AG10803 (cell line): ENCODE results near the gene SLC35B4.
"Not testable (repeated sequence)": the region's sequence is repeated elsewhere in the genome, so short reads cannot be mapped to it uniquely, and the experiment has no call there.

Experiments
- DNase-seq: peaks from one replicate; pipeline ENCODE4 v3.0.0; 2010; ENCODE audit warnings: low read depth
- H3K4me3 ChIP-seq: 2 replicates; pipeline ENCODE4 v1.5.1; 2011; ENCODE audit warnings: mild to moderate bottlenecking, low read length, control low read depth
- TF ChIP-seq, protein P1 (sequence below): conservative IDR thresholded peaks from 2 replicates; pipeline ENCODE4 v1.5.1; 2011; ENCODE audit warnings: mild to moderate bottlenecking, low read length, control low read depth, inconsistent platforms

Gene SLC35B4

DNA sequence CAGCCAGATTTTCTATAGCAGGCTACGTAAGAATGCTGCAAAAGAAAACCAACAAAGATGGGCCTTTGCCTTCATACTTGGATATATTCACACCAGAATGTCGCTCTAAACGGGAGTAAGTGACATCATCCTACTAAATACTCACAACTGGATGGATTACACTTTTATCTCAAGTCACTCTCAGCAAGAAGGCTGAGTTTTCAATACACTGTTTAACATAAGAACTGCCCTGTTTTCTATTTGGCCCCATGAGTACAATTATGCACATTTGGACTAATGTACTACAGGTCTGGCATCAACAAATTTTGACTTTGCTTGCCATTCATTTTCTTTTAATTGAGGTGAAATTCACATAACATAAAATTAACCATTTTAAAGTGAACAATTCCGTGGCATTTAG lies 8.2 kb downstream of the SLC35B4 start:
- H3K4me3 ChIP-seq = no peak overlapping the region
- TF ChIP-seq, protein P1, sequence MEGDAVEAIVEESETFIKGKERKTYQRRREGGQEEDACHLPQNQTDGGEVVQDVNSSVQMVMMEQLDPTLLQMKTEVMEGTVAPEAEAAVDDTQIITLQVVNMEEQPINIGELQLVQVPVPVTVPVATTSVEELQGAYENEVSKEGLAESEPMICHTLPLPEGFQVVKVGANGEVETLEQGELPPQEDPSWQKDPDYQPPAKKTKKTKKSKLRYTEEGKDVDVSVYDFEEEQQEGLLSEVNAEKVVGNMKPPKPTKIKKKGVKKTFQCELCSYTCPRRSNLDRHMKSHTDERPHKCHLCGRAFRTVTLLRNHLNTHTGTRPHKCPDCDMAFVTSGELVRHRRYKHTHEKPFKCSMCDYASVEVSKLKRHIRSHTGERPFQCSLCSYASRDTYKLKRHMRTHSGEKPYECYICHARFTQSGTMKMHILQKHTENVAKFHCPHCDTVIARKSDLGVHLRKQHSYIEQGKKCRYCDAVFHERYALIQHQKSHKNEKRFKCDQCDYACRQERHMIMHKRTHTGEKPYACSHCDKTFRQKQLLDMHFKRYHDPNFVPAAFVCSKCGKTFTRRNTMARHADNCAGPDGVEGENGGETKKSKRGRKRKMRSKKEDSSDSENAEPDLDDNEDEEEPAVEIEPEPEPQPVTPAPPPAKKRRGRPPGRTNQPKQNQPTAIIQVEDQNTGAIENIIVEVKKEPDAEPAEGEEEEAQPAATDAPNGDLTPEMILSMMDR = no peak
- DNase-seq = no peak

GRCh38 chr7:134307320-134307719 lies 9.4 kb downstream of the SLC35B4 start:
- TF ChIP-seq, protein P1 = no peak
- no peak overlapping the region for H3K4me3 ChIP-seq
- DNase-seq = peak; percentile 50

GRCh38 chr7:134302120-134302519 lies 14.6 kb downstream of the SLC35B4 start:
- TF ChIP-seq, protein P1 = no peak
- no peak overlapping the region for H3K4me3 ChIP-seq
- peak; percentile 26 for DNase-seq

GRCh38 chr7:134301592-134301991 lies 15.1 kb downstream of the SLC35B4 start:
- H3K4me3 ChIP-seq = no peak overlapping the region
- TF ChIP-seq, protein P1 = no peak
- no peak for DNase-seq

DNA sequence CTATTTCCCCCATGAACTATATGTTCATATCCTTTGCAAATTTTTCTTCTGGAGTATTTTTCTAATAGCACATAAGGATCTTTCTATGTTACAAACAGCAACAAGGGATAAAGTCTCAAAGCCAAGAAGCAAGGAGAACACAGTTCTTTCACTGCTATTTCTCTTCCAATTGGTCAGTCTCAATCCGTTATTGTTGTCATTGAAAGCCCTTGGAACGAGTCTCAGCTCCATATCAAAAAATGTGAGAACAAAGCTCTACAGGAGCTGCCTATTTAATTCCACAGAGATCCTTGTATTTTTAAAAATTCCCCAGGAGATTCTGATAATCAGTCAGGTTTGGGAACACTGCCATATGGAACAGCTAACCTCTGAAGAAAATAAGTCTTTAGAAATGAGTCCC lies 15.7 kb downstream of the SLC35B4 start:
- TF ChIP-seq, protein P1 = no peak
- no peak for DNase-seq
- no peak overlapping the region for H3K4me3 ChIP-seq

- H3K4me3 ChIP-seq = no peak overlapping the region
- TF ChIP-seq, protein P1 = no peak
- DNase-seq = no peak
Observed at GRCh38 chr7:134298902-134299683, 17.6 kb downstream of the SLC35B4 start.

DNA sequence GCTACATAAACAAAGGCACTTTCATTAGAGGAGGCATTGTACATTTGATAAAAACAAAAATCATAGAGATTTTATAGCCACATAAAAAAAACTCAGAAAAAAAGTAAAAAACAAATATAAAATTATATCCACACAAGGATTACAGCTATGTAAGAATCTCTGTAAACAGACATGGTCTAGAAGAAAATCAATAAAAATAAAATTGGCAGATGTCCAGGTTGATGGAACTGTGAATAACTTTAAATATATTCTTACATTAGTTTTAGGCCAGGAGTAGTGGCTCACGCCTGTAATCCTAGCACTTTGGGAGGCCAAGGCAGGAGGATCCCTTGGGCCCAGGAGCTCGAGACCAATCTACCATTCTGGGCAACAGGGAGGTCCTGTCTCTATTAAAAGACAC lies 19.2 kb downstream of the SLC35B4 start:
- no peak for DNase-seq
- TF ChIP-seq, protein P1 = no peak

GRCh38 chr7:134295982-134296381 lies 20.7 kb downstream of the SLC35B4 start:
- DNase-seq, H3K4me3 ChIP-seq: not testable (repeated sequence)

More for the DNA sequence above, 19.2 kb downstream of the SLC35B4 start:
- H3K4me3 ChIP-seq = no peak overlapping the region
